H9 (cell line): ENCODE measurements around the gene NEURL1B. TPM values are rescaled to one million over a fixed set of nuclear protein-coding genes. Genes with fewer than 3 reads are reported as not detected.

Experiments
- DNase-seq: peaks from one replicate; pipeline ENCODE4 v3.0.0-alpha.2; 2017
- H2AFZ ChIP-seq: one replicate; pipeline ENCODE4 v1.6.1; 2013; ENCODE audit warnings: mild to moderate bottlenecking, low read length, control low read depth, moderate library complexity
- H2AK5ac ChIP-seq: 2 replicates; pipeline ENCODE4 v1.6.1; 2013; ENCODE audit warnings: low read length, control low read depth, mixed read lengths; ENCODE audit not compliant: insufficient read length
- H2BK120ac ChIP-seq: one replicate; pipeline ENCODE4 v1.6.1; 2013; ENCODE audit warnings: low read depth, mild to moderate bottlenecking, low read length, control low read depth, inconsistent platforms; ENCODE audit not compliant: poor library complexity, severe bottlenecking
- H2BK12ac ChIP-seq: 2 replicates; pipeline ENCODE4 v1.6.1; 2013; ENCODE audit warnings: low read length, control low read depth, mixed read lengths, low read depth; ENCODE audit not compliant: insufficient read length
- H2BK15ac ChIP-seq: 2 replicates; pipeline ENCODE4 v1.6.1; 2013; ENCODE audit warnings: low read depth, low read length, control low read depth
- H2BK20ac ChIP-seq: one replicate; pipeline ENCODE4 v1.6.1; 2013; ENCODE audit warnings: low read depth, mild to moderate bottlenecking, low read length, control low read depth, inconsistent platforms; ENCODE audit not compliant: poor library complexity, severe bottlenecking
- H2BK5ac ChIP-seq: 2 replicates; pipeline ENCODE4 v1.6.1; 2013; ENCODE audit warnings: low read length, control low read depth, mixed read lengths; ENCODE audit not compliant: insufficient read length
- H3K14ac ChIP-seq: 2 replicates; pipeline ENCODE4 v1.6.1; 2013; ENCODE audit warnings: low read length, control low read depth; ENCODE audit not compliant: insufficient read depth
- H3K18ac ChIP-seq: 2 replicates; pipeline ENCODE4 v1.6.1; 2013; ENCODE audit warnings: low read depth, mild to moderate bottlenecking, mixed read lengths, low read length, control low read depth; ENCODE audit not compliant: insufficient read length
- H3K23ac ChIP-seq: 2 replicates; pipeline ENCODE4 v1.6.1; 2013; ENCODE audit warnings: low read length, control low read depth, mixed read lengths, low read depth; ENCODE audit not compliant: insufficient read length
- H3K23me2 ChIP-seq: 2 replicates; pipeline ENCODE4 v1.6.1; 2013; ENCODE audit warnings: low read depth, mild to moderate bottlenecking, mixed read lengths, low read length, control low read depth; ENCODE audit not compliant: insufficient read length, poor library complexity, severe bottlenecking
- H3K27ac ChIP-seq: 2 replicates; pipeline ENCODE4 v1.5.1; 2013; ENCODE audit warnings: low read length, control low read depth, mixed read lengths, low read depth; ENCODE audit not compliant: insufficient read length
- H3K27me3 ChIP-seq: 2 replicates; pipeline ENCODE4 v1.6.1; 2013; ENCODE audit warnings: low read length, control low read depth, inconsistent platforms; ENCODE audit not compliant: insufficient read depth
- H3K4ac ChIP-seq: 2 replicates; pipeline ENCODE4 v1.6.1; 2013; ENCODE audit warnings: low read depth, mild to moderate bottlenecking, control low read depth, inconsistent platforms, low read length, moderate library complexity
- H3K4me1 ChIP-seq: 2 replicates; pipeline ENCODE4 v1.6.1; 2013; ENCODE audit warnings: low read length, control low read depth, inconsistent platforms; ENCODE audit not compliant: insufficient read depth
- H3K4me2 ChIP-seq: 2 replicates; pipeline ENCODE4 v1.6.1; 2013; ENCODE audit warnings: low read length, control low read depth, mixed read lengths; ENCODE audit not compliant: insufficient read length, insufficient read depth
- H3K56ac ChIP-seq: 2 replicates; pipeline ENCODE4 v1.6.1; 2013; ENCODE audit warnings: low read depth, mild to moderate bottlenecking, mixed read lengths, low read length, control low read depth; ENCODE audit not compliant: insufficient read length
- H3K79me1 ChIP-seq: 2 replicates; pipeline ENCODE4 v1.6.1; 2013; ENCODE audit warnings: low read depth, mild to moderate bottlenecking, moderate library complexity, low read length, control low read depth, inconsistent platforms; ENCODE audit not compliant: insufficient read depth, poor library complexity, severe bottlenecking
- H3K79me2 ChIP-seq: 2 replicates; pipeline ENCODE4 v1.6.1; 2013; ENCODE audit warnings: low read length, control low read depth, inconsistent platforms; ENCODE audit not compliant: insufficient read depth
- H3K9ac ChIP-seq: 2 replicates; pipeline ENCODE4 v1.6.1; 2013; ENCODE audit warnings: low read length, control low read depth, mixed read lengths; ENCODE audit not compliant: insufficient read length; ENCODE audit errors: extremely low read depth
- H3K9me3 ChIP-seq: one replicate; pipeline ENCODE4 v1.6.1; 2013; ENCODE audit warnings: low read depth, low read length, inconsistent platforms; ENCODE audit not compliant: control insufficient read depth
- H3T11ph ChIP-seq: one replicate; pipeline ENCODE4 v1.6.1; 2013; ENCODE audit warnings: mild to moderate bottlenecking, low read length, control low read depth, inconsistent platforms
- H4K20me1 ChIP-seq: one replicate; pipeline ENCODE4 v1.6.1; 2013; ENCODE audit not compliant: control insufficient read depth, insufficient read length, insufficient read depth
- H4K5ac ChIP-seq: 2 replicates; pipeline ENCODE4 v1.6.1; 2013; ENCODE audit warnings: low read depth, mild to moderate bottlenecking, mixed read lengths, low read length, control low read depth; ENCODE audit not compliant: insufficient read length
- H4K8ac ChIP-seq: replicated peaks from 2 replicates; pipeline ENCODE4 v1.6.1; 2013; ENCODE audit warnings: low read length, control low read depth, mixed read lengths, low read depth; ENCODE audit not compliant: insufficient read length
- H4K91ac ChIP-seq: 2 replicates; pipeline ENCODE4 v1.6.1; 2013; ENCODE audit warnings: low read depth, mild to moderate bottlenecking, moderate library complexity, mixed read lengths, low read length, control low read depth; ENCODE audit not compliant: insufficient read length
- H3K27ac Mint-ChIP-seq, 3 experiments: 2 replicates in 2 of 3; 3 replicates in 1 of 3; pipeline ENCODE4 v1.8.0; 2020 to 2021; ENCODE audit warnings: mixed read lengths in 3 of 3, mild to moderate bottlenecking in 1 of 3, moderate library complexity in 1 of 3
- H3K27me3 Mint-ChIP-seq: 2 replicates; pipeline ENCODE4 v1.8.0; 2021; ENCODE audit warnings: low read depth, mild to moderate bottlenecking, moderate library complexity, mixed read lengths
- H3K36me3 Mint-ChIP-seq, 3 experiments: 2 replicates in 2 of 3; 3 replicates in 1 of 3; pipeline ENCODE4 v1.8.0; 2020 to 2021; ENCODE audit warnings: low read depth in 3 of 3, mixed read lengths in 3 of 3; ENCODE audit not compliant: insufficient read depth in 1 of 3
- H3K4me1 Mint-ChIP-seq, 2 experiments: 2 replicates each; pipeline ENCODE4 v1.8.0; 2020; ENCODE audit warnings: mixed read lengths in 2 of 2
- H3K4me3 Mint-ChIP-seq, 2 experiments: 2 replicates in 1 of 2; 3 replicates in 1 of 2; pipeline ENCODE4 v1.8.0; 2020 to 2021; ENCODE audit warnings: mild to moderate bottlenecking in 2 of 2, mixed read lengths in 2 of 2, moderate library complexity in 1 of 2
- H3K9me3 Mint-ChIP-seq, 2 experiments: 2 replicates in 1 of 2; 3 replicates in 1 of 2; pipeline ENCODE4 v1.8.0; 2020; ENCODE audit warnings: mild to moderate bottlenecking in 2 of 2, mixed read lengths in 2 of 2, moderate library complexity in 1 of 2
- CTCF ChIP-seq: fragments of 200-600 bp; sonication (generic); conservative IDR thresholded peaks from 3 replicates; pipeline ENCODE4 v1.8.0; 2021; ENCODE audit warnings: antibody characterized with exemption, mild to moderate bottlenecking
- WGBS: extraction: QIAGEN DNeasy Blood & Tissue Kit; methylation state at CpG from one replicate; pipeline ENCODE4 v1.1.7; 2013; ENCODE audit warnings: missing lambda C conversion rate, low lambda C conversion rate, mixed read lengths; ENCODE audit not compliant: insufficient read length; ENCODE audit errors: extremely low coverage; 5-methylcytosine and 5-hydroxymethylcytosine counted together
- microRNA-seq: library from miRNA; unstranded; fragments of <30 nt; microRNA quantifications from one replicate; pipeline ENCODE4, GENCODE V29; 2020; ENCODE audit warnings: borderline microRNAs expressed
- total RNA-seq: library from RNA; stranded (reverse); gene quantifications from 2 replicates; pipeline ENCODE4 v1.2.1, GENCODE V29; 2021

NEURL1B gene
- total RNA-seq, 1 experiment from 2014 or later: 3.6 TPM

GRCh38 chr5:172740428-172741205 is 99.6 kb downstream of the NEURL1B start:
- Mint-ChIP-seq H3K36me3 (no peaks in the 10 kb centered on the region), H3K27ac (no peak overlapping the region), H3K9me3 (no peaks in the 10 kb centered on the region), H3K27me3 (peaks cover 11% of the 10 kb centered on the region), H3K4me3 (no peak overlapping the region), H3K4me1 (no peaks in the 10 kb centered on the region)
- Histone ChIP-seq H3K79me2 (no peaks in the 10 kb centered on the region), H3K56ac (no peak overlapping the region), H3K4me2 (no peak overlapping the region), H2BK120ac (no peak overlapping the region), H2AFZ (no peak overlapping the region), H3K23me2 (no peaks in the 10 kb centered on the region), H3K23ac (no peak overlapping the region), H3K27me3 (no peaks in the 10 kb centered on the region), H3T11ph (no peak overlapping the region), H3K18ac (no peak overlapping the region), H3K27ac (no peak overlapping the region), H4K91ac (no peak overlapping the region), H4K20me1 (peaks cover 2% of the 10 kb centered on the region), H2BK20ac (no peak overlapping the region), H2BK15ac (no peak overlapping the region), H4K5ac (no peak overlapping the region), H2AK5ac (no peak overlapping the region), H3K4ac (no peak overlapping the region), H4K8ac (no peak overlapping the region), H2BK5ac (no peak overlapping the region), H2BK12ac (no peak overlapping the region), H3K9me3 (no peaks in the 10 kb centered on the region), H3K79me1 (no peaks in the 10 kb centered on the region), H3K9ac (no peak overlapping the region), H3K14ac (no peak overlapping the region), H3K4me1 (no peaks in the 10 kb centered on the region)
- no peak for TF ChIP-seq CTCF
- no CpG with 5 or more reads among the region's 15 CpGs for WGBS
- DNase-seq: no peak

Small RNAs within 50 kb of the gene (microRNA-seq; reads per million reads assigned to microRNA genes)
- gene MIR5003: not detected

Other genes starting within 250 kb of the NEURL1B start
- 48.1 and 49.0 TPM in 2 replicates for gene SH3PXD2B, start 186.7 kb upstream of the NEURL1B start, total RNA-seq
- 10.9 and 11.3 TPM in 2 replicates for gene DUSP1, start 129.9 kb downstream of the NEURL1B start, total RNA-seq
- 74.2 and 77.0 TPM in 2 replicates for gene ERGIC1, start 193.0 kb downstream of the NEURL1B start, total RNA-seq